SU-DHL-6 (cell line): ENCODE results near the gene ENOX1.

Source experiments
- H2AFZ ChIP-seq: fragments of 200-600 bp; sonication (generic); 2 replicates; pipeline ENCODE4 v1.6.1; 2014; ENCODE audit warnings: low read depth, mild to moderate bottlenecking, moderate library complexity, mixed read lengths, antibody characterized with exemption, low read length; ENCODE audit not compliant: severe bottlenecking
- H3F3A ChIP-seq: fragments of 200-600 bp; shearing (Covaris generic); 2 replicates; pipeline ENCODE4 v1.6.0; 2016; ENCODE audit warnings: antibody characterized with exemption, mild to moderate bottlenecking; ENCODE audit not compliant: insufficient read depth
- H3K27ac ChIP-seq: fragments of 200-600 bp; sonication (generic); 2 replicates; pipeline ENCODE4 v1.5.1; 2016; ENCODE audit warnings: low read depth, mild to moderate bottlenecking, low read length, moderate library complexity, mixed read lengths
- H3K27me3 ChIP-seq: fragments of 200-600 bp; sonication (generic), shearing (Covaris generic); 2 replicates; pipeline ENCODE4 v1.6.0; 2014; ENCODE audit warnings: mild to moderate bottlenecking, low read length
- H3K36me3 ChIP-seq: fragments of 200-600 bp; sonication (generic); 2 replicates; pipeline ENCODE4 v1.6.1; 2014; ENCODE audit warnings: mild to moderate bottlenecking, low read length, mixed read lengths
- H3K4me2 ChIP-seq: fragments of 300-600, 200-600 bp; shearing (Covaris generic), sonication (generic); 2 replicates; pipeline ENCODE4 v1.6.0; 2014; ENCODE audit warnings: low read length, low read depth, mild to moderate bottlenecking; ENCODE audit not compliant: poor library complexity, severe bottlenecking
- H3K4me3 ChIP-seq: fragments of 200-600 bp; sonication (generic); 2 replicates; pipeline ENCODE4 v1.5.1; 2014; ENCODE audit warnings: antibody characterized with exemption, low read length, mild to moderate bottlenecking, mixed read lengths; ENCODE audit not compliant: insufficient read depth, poor library complexity, severe bottlenecking
- H3K79me2 ChIP-seq: fragments of 200-600 bp; sonication (generic); 2 replicates; pipeline ENCODE4 v1.6.1; 2014; ENCODE audit warnings: mild to moderate bottlenecking, low read length, moderate library complexity; ENCODE audit not compliant: insufficient read depth
- H3K9ac ChIP-seq: fragments of 200-600 bp; sonication (generic); 2 replicates; pipeline ENCODE4 v1.7.0; 2014; ENCODE audit warnings: mild to moderate bottlenecking, low read length
- H3K9me2 ChIP-seq: fragments of 200-600 bp; sonication (generic); replicated peaks from 2 replicates; pipeline ENCODE4 v1.6.1; 2014; ENCODE audit warnings: low read length; ENCODE audit not compliant: insufficient read depth
- H3K9me3 ChIP-seq: fragments of 200-600 bp; sonication (generic); 2 replicates; pipeline ENCODE4 v1.6.1; 2014; ENCODE audit warnings: low read length, mixed read lengths; ENCODE audit not compliant: insufficient read depth
- H4K20me1 ChIP-seq: fragments of 200-600 bp; sonication (generic); 2 replicates; pipeline ENCODE4 v1.6.1; 2014; ENCODE audit warnings: low read depth, mild to moderate bottlenecking, antibody characterized with exemption, low read length, moderate library complexity, mixed read lengths
- CTCF ChIP-seq: fragments of 200-600 bp; sonication (generic); IDR thresholded peaks from one replicate; pipeline ENCODE4 v1.5.1; 2017; ENCODE audit warnings: antibody characterized with exemption, mild to moderate bottlenecking, low read length, moderate library complexity; ENCODE audit not compliant: insufficient read depth, poor library complexity, severe bottlenecking
- EZH2phosphoT487 ChIP-seq: fragments of 200-600 bp; sonication (generic), shearing (Covaris generic); conservative IDR thresholded peaks from 2 replicates; pipeline ENCODE4 v1.6.1; 2018; ENCODE audit warnings: mild to moderate bottlenecking, antibody characterized with exemption, low read length, moderate library complexity, mixed read lengths

Gene ENOX1

DNA sequence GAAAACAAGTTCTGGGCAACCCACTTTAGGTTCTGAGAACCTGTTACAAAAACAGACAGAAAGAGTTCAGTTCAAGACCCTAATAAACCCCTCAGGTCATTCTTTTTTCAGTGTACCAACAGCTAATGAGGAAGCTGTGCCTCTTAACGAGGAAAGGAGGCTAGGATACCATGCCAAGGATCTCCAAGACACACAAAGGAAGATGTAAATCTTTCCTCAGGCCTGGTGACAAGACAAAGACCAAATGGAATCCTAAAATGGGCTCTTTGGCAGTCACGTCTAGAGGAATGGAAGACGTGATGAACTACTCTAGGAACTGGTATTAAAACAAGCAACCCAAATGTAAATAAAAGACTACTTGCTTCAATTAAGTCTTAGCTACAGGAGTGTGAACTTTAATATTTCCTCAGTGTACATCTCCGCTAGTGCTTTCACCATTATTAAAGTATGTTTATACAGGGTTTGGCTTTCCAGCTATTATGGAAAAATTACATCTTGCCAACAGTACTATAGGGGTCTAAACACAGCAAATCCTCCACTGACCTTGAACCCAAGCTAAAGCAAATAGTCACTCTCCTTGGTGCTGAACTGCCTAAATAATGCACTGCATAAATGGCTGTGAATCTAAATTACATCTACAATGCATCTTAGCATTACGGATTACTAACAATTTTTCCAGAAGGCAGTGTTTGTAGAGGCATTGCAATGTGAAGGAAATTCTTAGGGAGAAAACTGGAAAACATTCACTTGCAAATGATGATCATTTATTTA, 42.3 kb downstream of the ENOX1 start:
- Histone ChIP-seq H3F3A (no peaks in the 10 kb centered on the region), H3K27ac (no peak overlapping the region), H2AFZ (no peak overlapping the region), H3K9me2 (no peaks in the 10 kb centered on the region), H3K4me3 (no peak overlapping the region), H3K4me2 (no peak overlapping the region), H3K27me3 (no peaks in the 10 kb centered on the region), H3K36me3 (no peaks in the 10 kb centered on the region), H3K79me2 (no peaks in the 10 kb centered on the region), H4K20me1 (no peaks in the 10 kb centered on the region), H3K9me3 (no peaks in the 10 kb centered on the region), H3K9ac (no peak overlapping the region)
- TF ChIP-seq EZH2phosphoT487 (no peak), CTCF (no peak)

DNA sequence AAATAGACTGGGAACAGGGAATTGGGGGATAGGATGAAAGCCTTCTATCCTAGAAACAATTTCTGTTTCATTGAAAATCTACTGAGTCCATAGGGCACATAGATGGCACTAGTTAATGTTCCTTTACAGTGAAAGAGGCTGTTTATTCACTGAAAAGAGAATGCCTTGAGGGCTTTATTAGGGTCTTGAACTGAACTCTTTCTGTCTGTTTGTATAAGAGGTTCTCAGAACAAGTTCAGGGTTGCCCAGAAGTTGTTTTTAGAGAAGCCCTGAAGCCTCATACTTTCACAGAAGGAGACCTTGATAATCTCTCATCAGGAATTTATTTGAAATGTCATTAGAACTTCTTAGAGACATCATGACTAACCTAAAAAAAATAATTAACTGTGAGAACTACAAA, 43.9 kb downstream of the ENOX1 start:
- Histone ChIP-seq H3K79me2 (no peaks in the 10 kb centered on the region), H2AFZ (no peak overlapping the region)

GRCh38 chr13:43737392-43737923, 49.3 kb downstream of the ENOX1 start:
- Histone ChIP-seq H3K27me3 (no peaks in the 10 kb centered on the region), H4K20me1 (no peaks in the 10 kb centered on the region), H3K9ac (no peak overlapping the region), H3F3A (no peaks in the 10 kb centered on the region), H3K27ac (no peak overlapping the region), H3K4me3 (no peak overlapping the region), H3K79me2 (no peaks in the 10 kb centered on the region), H3K9me2 (no peaks in the 10 kb centered on the region), H3K9me3 (no peaks in the 10 kb centered on the region), H3K4me2 (no peak overlapping the region), H2AFZ (no peak overlapping the region), H3K36me3 (no peaks in the 10 kb centered on the region)
- TF ChIP-seq EZH2phosphoT487 (no peak), CTCF (no peak)

More for the DNA sequence above, 43.9 kb downstream of the ENOX1 start:
- H4K20me1 ChIP-seq, result no peaks in the 10 kb centered on the region
- no peaks in the 10 kb centered on the region for H3K27me3 ChIP-seq
- TF ChIP-seq EZH2phosphoT487, result no peak
- no peak for TF ChIP-seq CTCF
- H3K27ac ChIP-seq, result no peak overlapping the region
- no peaks in the 10 kb centered on the region for H3K9me3 ChIP-seq
- H3K9me2 ChIP-seq, result no peaks in the 10 kb centered on the region
- H3K36me3 ChIP-seq, result no peaks in the 10 kb centered on the region
- no peak overlapping the region for H3K4me3 ChIP-seq
- no peak overlapping the region for H3K4me2 ChIP-seq
- no peaks in the 10 kb centered on the region for H3F3A ChIP-seq
- H3K9ac ChIP-seq, result no peak overlapping the region
